Heart right ventricle (tissue), 16 donors: ENCODE results near the gene CAMK1D. TPM values are rescaled to one million over a fixed set of nuclear protein-coding genes. Genes with fewer than 3 reads are reported as not detected.

Experiments used
- ATAC-seq, 8 donors: fragments of 200-7000 bp; cut with Tn5 transposase; one replicate each; pipeline ENCODE4 v1.9.1; 2020; ENCODE audit warnings: mild to moderate bottlenecking in 8 of 8, moderate library complexity in 8 of 8, moderate number of reproducible peaks in 1 of 8
- DNase-seq, 2 donors: peaks; one replicate each; pipeline ENCODE4 v3.0.0-alpha.2; 2020
- H3K27ac ChIP-seq, 10 donors: fragments of 200-600 bp; sonication (generic) in 2 of 10; one replicate each; pipeline versions ENCODE4 v1.5.0 to v1.8.0; 2020 to 2022; ENCODE audit warnings: mild to moderate bottlenecking in 3 of 10
- H3K27me3 ChIP-seq, 7 donors: fragments of 200-600 bp; one replicate each; pipeline ENCODE4 v1.8.0; 2021 to 2022; ENCODE audit warnings: mild to moderate bottlenecking in 2 of 7
- H3K36me3 ChIP-seq, 9 donors: fragments of 200-600 bp; sonication (generic) in 1 of 9; one replicate each; pipeline versions ENCODE4 v1.5.0 to v1.8.0; 2020 to 2022; ENCODE audit warnings: mild to moderate bottlenecking in 2 of 9
- H3K4me1 ChIP-seq, 9 donors: fragments of 200-600 bp; sonication (generic) in 1 of 9; one replicate each; pipeline versions ENCODE4 v1.5.0 to v1.8.0; 2020 to 2022; ENCODE audit warnings: mild to moderate bottlenecking in 4 of 9
- H3K4me3 ChIP-seq, 10 donors: fragments of 200-600 bp; sonication (generic) in 2 of 10; one replicate each; pipeline versions ENCODE4 v1.5.0 to v1.8.0; 2020 to 2022; ENCODE audit warnings: mild to moderate bottlenecking in 7 of 10, moderate library complexity in 2 of 10
- H3K9me3 ChIP-seq, 11 donors: fragments of 200-600 bp in 10 of 11; sonication (generic) in 2 of 11; one replicate each; pipeline versions ENCODE4 v1.5.0 to v1.8.0; 2013 to 2022; ENCODE audit warnings: mild to moderate bottlenecking in 2 of 11, control low read depth in 1 of 11, moderate library complexity in 1 of 11
- CTCF ChIP-seq, 9 donors: fragments of 200-600 bp; sonication (generic) in 2 of 9; IDR thresholded peaks; one replicate each; pipeline versions ENCODE4 v1.5.0 to v1.8.0; 2021 to 2022; ENCODE audit warnings: antibody characterized with exemption in 9 of 9, mild to moderate bottlenecking in 5 of 9, moderate library complexity in 1 of 9
- WGBS, 2 donors: extraction: QIAGEN DNeasy Blood & Tissue Kit; methylation state at CpG; one replicate each; pipeline ENCODE4 v1.1.7; 2013; ENCODE audit warnings: inconsistent platforms in 1 of 2; 5-methylcytosine and 5-hydroxymethylcytosine counted together
- intact Hi-C, 10 donors: fragments of 100-400 bp; cut with DNase I; formaldehyde crosslinking; loops; one replicate each; pipeline versions ENCODE4 v1.11.1 to v1.14.2; 2022
- polyA plus RNA-seq, 2 donors: library from polyadenylated mRNA; stranded (reverse); fragments of 200-250 nt; gene quantifications; one replicate each; pipeline ENCODE4 v1.2.3, GENCODE V29; 2013
- total RNA-seq, 10 donors: library from RNA; stranded (reverse); fragmentation: NEBNext Ultra II Directional in 3 of 10; extraction: Animal tissue kit (Norgen Biotek cat#: 25700) in 3 of 10; gene quantifications; one replicate each; pipeline versions ENCODE4 v1.2.1 to v1.2.4, GENCODE V29; 2021 to 2023
- donor health status: Arrhythmogenic right ventricular cardiomyopathy.
- donor health status: ischemic (EF 13 %, LVEDD 7.1; RV severe dilation, severe dysfunction).
- donor health status: healthy with polysubstance abuse.
- donor health status: DM: no; HTN: yes; CAD: no.
- donor health status: DM: no; HTN: no; CAD: no.
- donor health status: ischemic (EF 25% LVEDD 6.9; RV normal size, moderate dysfunction).
- donor health status: ischemic (EF 25% LVEDD 5.7; RV mildly dilated, moderate dysfunction).
- donor health status: healthy.
- donor health status: DM: yes; HTN: yes; CAD: no.
- donor health status: Ischemic cardiomyopathy.
- donor health status: ischemic (EF 35%, LVEDD 5.7; RV mildly dilated, moderate dysfunction).
- donor health status: nonischemic (EF 11% LVEDD 7.7; RV severe dilation, severe dysfunction).
- donor health status: DM: yes; HTN: yes; CAD: no.
- donor health status: PGD.
- donor health status: ischemic (EF 29% LVEDD 5.4; RV normal size, mild dysfunction).
- donor health status: nonischemic (EF 23%, LVEDD 6.1; RV moderate dilation, normal function).

The CAMK1D gene
- total and polyA plus RNA-seq, 12 donors: 1.3 to 17.7 (median 2.6) TPM

GRCh38 chr10:12841826-12842225, 492.5 kb downstream of the CAMK1D start:
- no peaks in the 10 kb centered on the region for H3K9me3 ChIP-seq
- intact Hi-C loops: no loop called here

GRCh38 chr10:12842310-12842709, 493.0 kb downstream of the CAMK1D start:
- no peak overlapping the region for H3K4me3 ChIP-seq
- WGBS, 2 donors: 83 to 84% methylated on average over 6 of the region's 6 CpGs
- no peaks in the 10 kb centered on the region for H3K36me3 ChIP-seq
- ATAC-seq (no peak), DNase-seq (no peak)
- peaks cover 0 to 8% (median under 1%) of the 10 kb centered on the region in 7 donors for H3K27me3 ChIP-seq
- H3K9me3 ChIP-seq: no peaks in the 10 kb centered on the region
- peaks cover 0 to 41% (median 13%) of the 10 kb centered on the region in 9 donors for H3K4me1 ChIP-seq
- H3K27ac ChIP-seq: no peak overlapping the region
- TF ChIP-seq CTCF (IDR thresholded peaks at IDR 0.05): no peak
- intact Hi-C loops: no loop called here

More at GRCh38 chr10:12841826-12842225, 492.5 kb downstream of the CAMK1D start:
- no peak overlapping the region for H3K27ac ChIP-seq
- no peak for TF ChIP-seq CTCF (IDR thresholded peaks at IDR 0.05)
- peak in 2 of 8 donors; percentile 38 to 71 for ATAC-seq
- peaks cover 0 to 5% (median 0%) of the 10 kb centered on the region in 7 donors for H3K27me3 ChIP-seq
- peaks cover 0 to 41% (median 13%) of the 10 kb centered on the region in 9 donors for H3K4me1 ChIP-seq
- H3K4me3 ChIP-seq: no peak overlapping the region
- peak in 1 of 2 donors; percentile 41 for DNase-seq
- 77% methylated on average over 13 of the region's 13 CpGs for WGBS, 2 donors
- H3K36me3 ChIP-seq: no peaks in the 10 kb centered on the region

GRCh38 chr10:12843296-12843945, 494.1 kb downstream of the CAMK1D start:
- Histone ChIP-seq H3K27me3 (peaks cover 0 to 17% (median 10%) of the 10 kb centered on the region in 7 donors), H3K36me3 (no peaks in the 10 kb centered on the region), H3K27ac (no peak overlapping the region), H3K4me3 (no peak overlapping the region), H3K9me3 (no peaks in the 10 kb centered on the region), H3K4me1 (peaks cover 0 to 41% (median 13%) of the 10 kb centered on the region in 9 donors)
- TF ChIP-seq CTCF (IDR thresholded peaks at IDR 0.05): no peak
- DNase-seq (no peak), ATAC-seq (no peak)
- 92 to 95% methylated on average over 12 of the region's 12 CpGs for WGBS, 2 donors
- intact Hi-C loops: no loop called here

GRCh38 chr10:12844811-12845483, 495.6 kb downstream of the CAMK1D start:
- DNase-seq (peak in 1 of 2 donors; percentile 57), ATAC-seq (peak in 7 of 8 donors; percentile 39 to 64 (median 43))
- intact Hi-C loops: no loop called here
- Histone ChIP-seq H3K9me3 (no peaks in the 10 kb centered on the region), H3K27me3 (peaks cover 0 to 21% (median 14%) of the 10 kb centered on the region in 7 donors), H3K36me3 (no peaks in the 10 kb centered on the region), H3K4me1 (peaks cover 0 to 47% (median 16%) of the 10 kb centered on the region in 9 donors), H3K27ac (peak overlapping the region in 3 of 10 donors; percentile 12 to 34 (median 19)), H3K4me3 (peak overlapping the region in 1 of 10 donors; percentile 22)
- 30 to 42% methylated on average over 11 of the region's 11 CpGs for WGBS, 2 donors
- TF ChIP-seq CTCF (IDR thresholded peaks at IDR 0.05): no peak
